Neural cell (in vitro differentiated cells): ENCODE results near the gene CGNL1. TPM values are rescaled to one million over a fixed set of nuclear protein-coding genes. Genes with fewer than 3 reads are reported as not detected.

Experiments used
- H2AFZ ChIP-seq: fragments of 200-600, 300-800 bp; sonication (generic), shearing (Covaris generic); 2 replicates; pipeline ENCODE4 v1.6.0; 2014; ENCODE audit warnings: low read depth, mild to moderate bottlenecking, antibody characterized with exemption, low read length, moderate library complexity
- H3F3A ChIP-seq: fragments of 200-600 bp; shearing (Covaris generic); 2 replicates; pipeline ENCODE4 v1.6.1; 2016; ENCODE audit warnings: mild to moderate bottlenecking, moderate library complexity, mixed read lengths, antibody characterized with exemption, low read length; ENCODE audit not compliant: insufficient read depth, poor library complexity, severe bottlenecking
- H3K27ac ChIP-seq: fragments of 200-600, 300-800 bp; sonication (generic), shearing (Covaris generic); 2 replicates; pipeline ENCODE4 v1.5.1; 2014; ENCODE audit warnings: mild to moderate bottlenecking, low read length, moderate library complexity
- H3K27me3 ChIP-seq: fragments of 300-800, 200-600 bp; sonication (generic), shearing (Covaris generic); 2 replicates; pipeline ENCODE4 v1.6.0; 2014; ENCODE audit warnings: mild to moderate bottlenecking, low read depth, low read length, moderate library complexity; ENCODE audit not compliant: insufficient read depth
- H3K36me3 ChIP-seq: fragments of 300-800, 200-600 bp; sonication (generic), shearing (Covaris generic); 2 replicates; pipeline ENCODE4 v1.5.1; 2014; ENCODE audit warnings: mild to moderate bottlenecking, antibody characterized with exemption, low read length, moderate library complexity; ENCODE audit not compliant: insufficient read depth
- H3K4me2 ChIP-seq: fragments of 300-800, 200-600 bp; sonication (generic), shearing (Covaris generic); 2 replicates; pipeline ENCODE4 v1.6.0; 2014; ENCODE audit warnings: mild to moderate bottlenecking, low read length
- H3K4me3 ChIP-seq: fragments of 300-800, 200-600 bp; sonication (generic), shearing (Covaris generic); 2 replicates; pipeline ENCODE4 v1.5.1; 2014; ENCODE audit warnings: mild to moderate bottlenecking, low read length, moderate library complexity
- H3K79me2 ChIP-seq: fragments of 200-600 bp; shearing (Covaris generic); replicated peaks from 2 replicates; pipeline ENCODE4 v1.6.0; 2014; ENCODE audit warnings: mild to moderate bottlenecking, low read length, moderate library complexity; ENCODE audit not compliant: insufficient read depth
- H3K9ac ChIP-seq: fragments of 300-800, 200-600 bp; sonication (generic), shearing (Covaris generic); 2 replicates; pipeline ENCODE4 v1.6.1; 2016; ENCODE audit warnings: mild to moderate bottlenecking, low read length, mixed read lengths
- H3K9me2 ChIP-seq: fragments of 200-600 bp; shearing (Covaris generic); 2 replicates; pipeline ENCODE4 v1.6.1; 2016; ENCODE audit warnings: mild to moderate bottlenecking, low read length, mixed read lengths; ENCODE audit not compliant: insufficient read depth
- H3K9me3 ChIP-seq: fragments of 200-600, 300-800 bp; sonication (generic), shearing (Covaris generic); 2 replicates; pipeline ENCODE4 v1.6.1; 2016; ENCODE audit warnings: mild to moderate bottlenecking, mixed run types, low read length, moderate library complexity, mixed read lengths
- H4K20me1 ChIP-seq: fragments of 200-600 bp; shearing (Covaris generic); 2 replicates; pipeline ENCODE4 v1.6.1; 2016; ENCODE audit warnings: mild to moderate bottlenecking, mixed run types; ENCODE audit not compliant: insufficient read depth
- EP300 ChIP-seq: fragments of 450-650 bp; conservative IDR thresholded peaks from 2 replicates; pipeline ENCODE4 v1.6.1; 2014; ENCODE audit warnings: antibody characterized with exemption, mild to moderate bottlenecking, moderate library complexity; ENCODE audit not compliant: poor library complexity, severe bottlenecking
- EZH2 ChIP-seq: fragments of 200-600, 300-800 bp; shearing (Covaris generic), sonication (generic); IDR thresholded peaks from 2 replicates; pipeline ENCODE4 v1.6.1; 2014; ENCODE audit warnings: antibody characterized with exemption, low read length, borderline replicate concordance, mild to moderate bottlenecking; ENCODE audit not compliant: insufficient read depth, poor library complexity, severe bottlenecking
- MXI1 ChIP-seq: fragments of 450-650 bp; conservative IDR thresholded peaks from 2 replicates; pipeline ENCODE4 v1.6.1; 2014; ENCODE audit warnings: antibody characterized with exemption, mild to moderate bottlenecking; ENCODE audit not compliant: poor library complexity, severe bottlenecking
- POLR2AphosphoS5 ChIP-seq: IDR thresholded peaks from 2 replicates; pipeline ENCODE4 v1.6.1; 2012
- RAD21 ChIP-seq: fragments of 450-650 bp; conservative IDR thresholded peaks from 2 replicates; pipeline ENCODE4 v1.6.1; 2014; ENCODE audit warnings: antibody characterized with exemption, mild to moderate bottlenecking, moderate library complexity
- SMC3 ChIP-seq: fragments of 450-650 bp; conservative IDR thresholded peaks from 2 replicates; pipeline ENCODE4 v1.6.1; 2014; ENCODE audit warnings: antibody characterized with exemption, mild to moderate bottlenecking, moderate library complexity; ENCODE audit not compliant: poor library complexity
- TAF1 ChIP-seq: IDR thresholded peaks from 2 replicates; pipeline ENCODE4 v1.6.1; 2012; ENCODE audit warnings: low read depth
- polyA plus RNA-seq: library from polyadenylated mRNA; depleted of rRNA; stranded (reverse); fragments of >200 nt; gene quantifications from 2 replicates; pipeline ENCODE4 v1.2.3, GENCODE V29; 2014
- TF ChIP-seq, protein P1 (sequence below): fragments of 450-650 bp; IDR thresholded peaks from 2 replicates; pipeline ENCODE4 v1.5.1; 2014; ENCODE audit warnings: antibody characterized with exemption, mild to moderate bottlenecking, moderate library complexity; ENCODE audit not compliant: poor library complexity, severe bottlenecking
- TF ChIP-seq, protein P2 (sequence below): IDR thresholded peaks from 2 replicates; pipeline ENCODE4 v1.6.1; 2012; ENCODE audit warnings: borderline replicate concordance

CGNL1 gene
- polyA plus RNA-seq, 1 donor from 2014 or later: 0.26 TPM

GRCh38 chr15:57387564-57388076 is 11.3 kb downstream of the CGNL1 start:
- Histone ChIP-seq H3K9me3 (no peaks in the 10 kb centered on the region), H3K4me3 (no peak overlapping the region), H3K9ac (no peak overlapping the region), H3K27ac (no peak overlapping the region), H2AFZ (no peak overlapping the region), H3K27me3 (peaks cover 3% of the 10 kb centered on the region), H3K36me3 (no peaks in the 10 kb centered on the region), H3K79me2 (no peaks in the 10 kb centered on the region), H4K20me1 (no peaks in the 10 kb centered on the region), H3F3A (no peaks in the 10 kb centered on the region), H3K9me2 (no peaks in the 10 kb centered on the region), H3K4me2 (no peak overlapping the region)
- no peak for TF ChIP-seq POLR2AphosphoS5
- TF ChIP-seq, protein P1, sequence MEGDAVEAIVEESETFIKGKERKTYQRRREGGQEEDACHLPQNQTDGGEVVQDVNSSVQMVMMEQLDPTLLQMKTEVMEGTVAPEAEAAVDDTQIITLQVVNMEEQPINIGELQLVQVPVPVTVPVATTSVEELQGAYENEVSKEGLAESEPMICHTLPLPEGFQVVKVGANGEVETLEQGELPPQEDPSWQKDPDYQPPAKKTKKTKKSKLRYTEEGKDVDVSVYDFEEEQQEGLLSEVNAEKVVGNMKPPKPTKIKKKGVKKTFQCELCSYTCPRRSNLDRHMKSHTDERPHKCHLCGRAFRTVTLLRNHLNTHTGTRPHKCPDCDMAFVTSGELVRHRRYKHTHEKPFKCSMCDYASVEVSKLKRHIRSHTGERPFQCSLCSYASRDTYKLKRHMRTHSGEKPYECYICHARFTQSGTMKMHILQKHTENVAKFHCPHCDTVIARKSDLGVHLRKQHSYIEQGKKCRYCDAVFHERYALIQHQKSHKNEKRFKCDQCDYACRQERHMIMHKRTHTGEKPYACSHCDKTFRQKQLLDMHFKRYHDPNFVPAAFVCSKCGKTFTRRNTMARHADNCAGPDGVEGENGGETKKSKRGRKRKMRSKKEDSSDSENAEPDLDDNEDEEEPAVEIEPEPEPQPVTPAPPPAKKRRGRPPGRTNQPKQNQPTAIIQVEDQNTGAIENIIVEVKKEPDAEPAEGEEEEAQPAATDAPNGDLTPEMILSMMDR: no peak
- TF ChIP-seq EZH2: no peak
- TF ChIP-seq MXI1: no peak
- TF ChIP-seq EP300: no peak
- TF ChIP-seq RAD21: no peak
- no peak for TF ChIP-seq SMC3
- no peak for TF ChIP-seq TAF1
- TF ChIP-seq, protein P2, sequence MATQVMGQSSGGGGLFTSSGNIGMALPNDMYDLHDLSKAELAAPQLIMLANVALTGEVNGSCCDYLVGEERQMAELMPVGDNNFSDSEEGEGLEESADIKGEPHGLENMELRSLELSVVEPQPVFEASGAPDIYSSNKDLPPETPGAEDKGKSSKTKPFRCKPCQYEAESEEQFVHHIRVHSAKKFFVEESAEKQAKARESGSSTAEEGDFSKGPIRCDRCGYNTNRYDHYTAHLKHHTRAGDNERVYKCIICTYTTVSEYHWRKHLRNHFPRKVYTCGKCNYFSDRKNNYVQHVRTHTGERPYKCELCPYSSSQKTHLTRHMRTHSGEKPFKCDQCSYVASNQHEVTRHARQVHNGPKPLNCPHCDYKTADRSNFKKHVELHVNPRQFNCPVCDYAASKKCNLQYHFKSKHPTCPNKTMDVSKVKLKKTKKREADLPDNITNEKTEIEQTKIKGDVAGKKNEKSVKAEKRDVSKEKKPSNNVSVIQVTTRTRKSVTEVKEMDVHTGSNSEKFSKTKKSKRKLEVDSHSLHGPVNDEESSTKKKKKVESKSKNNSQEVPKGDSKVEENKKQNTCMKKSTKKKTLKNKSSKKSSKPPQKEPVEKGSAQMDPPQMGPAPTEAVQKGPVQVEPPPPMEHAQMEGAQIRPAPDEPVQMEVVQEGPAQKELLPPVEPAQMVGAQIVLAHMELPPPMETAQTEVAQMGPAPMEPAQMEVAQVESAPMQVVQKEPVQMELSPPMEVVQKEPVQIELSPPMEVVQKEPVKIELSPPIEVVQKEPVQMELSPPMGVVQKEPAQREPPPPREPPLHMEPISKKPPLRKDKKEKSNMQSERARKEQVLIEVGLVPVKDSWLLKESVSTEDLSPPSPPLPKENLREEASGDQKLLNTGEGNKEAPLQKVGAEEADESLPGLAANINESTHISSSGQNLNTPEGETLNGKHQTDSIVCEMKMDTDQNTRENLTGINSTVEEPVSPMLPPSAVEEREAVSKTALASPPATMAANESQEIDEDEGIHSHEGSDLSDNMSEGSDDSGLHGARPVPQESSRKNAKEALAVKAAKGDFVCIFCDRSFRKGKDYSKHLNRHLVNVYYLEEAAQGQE: no peak

GRCh38 chr15:57388464-57388863 is 12.2 kb downstream of the CGNL1 start:
- no peak for TF ChIP-seq TAF1
- TF ChIP-seq MXI1: no peak
- TF ChIP-seq, protein P1: no peak
- TF ChIP-seq EP300: no peak
- no peak for TF ChIP-seq POLR2AphosphoS5
- no peak for TF ChIP-seq RAD21
- no peak for TF ChIP-seq SMC3
- no peak for TF ChIP-seq EZH2
- TF ChIP-seq, protein P2: no peak
- H3K9me2 ChIP-seq: no peaks in the 10 kb centered on the region
- no peaks in the 10 kb centered on the region for H3K9me3 ChIP-seq
- H3K79me2 ChIP-seq: no peaks in the 10 kb centered on the region
- H4K20me1 ChIP-seq: no peaks in the 10 kb centered on the region
- no peaks in the 10 kb centered on the region for H3F3A ChIP-seq
- H3K27me3 ChIP-seq: peaks cover 3% of the 10 kb centered on the region
- no peak overlapping the region for H2AFZ ChIP-seq
- H3K4me3 ChIP-seq: no peak overlapping the region
- H3K36me3 ChIP-seq: no peaks in the 10 kb centered on the region
- no peak overlapping the region for H3K9ac ChIP-seq
- no peak overlapping the region for H3K27ac ChIP-seq
- no peak overlapping the region for H3K4me2 ChIP-seq
